KG1 (cell line): Measurements from ENCODE around the gene MAN2B1.
"Not testable (repeated sequence)": the region's sequence is repeated elsewhere in the genome, so short reads cannot be mapped to it uniquely, and the experiment has no call there.

ENCODE experiments used
- DNase-seq: peaks from one replicate; lab custom pipeline; 2025; lab: John Stamatoyannopoulos, UW

The MAN2B1 gene

GRCh38 chr19:12666265-12667048 is at the start of gene MAN2B1, which contains the start of gene WDR83:
Gene MAN2B1 (minus strand): TSS chr19:12666742. CDS start chr19:12666701, 41 bp downstream.
Gene WDR83 (plus strand): TSS chr19:12666807. CDS start chr19:12669791, 2,984 bp downstream.
- DNase-seq, result peak; percentile 46

GRCh38 chr19:12715929-12716328 is 49.4 kb upstream of the MAN2B1 start:
- no peak for DNase-seq

GRCh38 chr19:12715102-12715501 is 48.6 kb upstream of the MAN2B1 start:
- DNase-seq, result no peak

- not testable (repeated sequence) for DNase-seq
These were observed 46.8 kb upstream of the MAN2B1 start for GRCh38 chr19:12713304-12713703.

- DNase-seq, result not testable (repeated sequence)
These were observed 45.5 kb upstream of the MAN2B1 start for GRCh38 chr19:12712077-12712476.

DNA sequence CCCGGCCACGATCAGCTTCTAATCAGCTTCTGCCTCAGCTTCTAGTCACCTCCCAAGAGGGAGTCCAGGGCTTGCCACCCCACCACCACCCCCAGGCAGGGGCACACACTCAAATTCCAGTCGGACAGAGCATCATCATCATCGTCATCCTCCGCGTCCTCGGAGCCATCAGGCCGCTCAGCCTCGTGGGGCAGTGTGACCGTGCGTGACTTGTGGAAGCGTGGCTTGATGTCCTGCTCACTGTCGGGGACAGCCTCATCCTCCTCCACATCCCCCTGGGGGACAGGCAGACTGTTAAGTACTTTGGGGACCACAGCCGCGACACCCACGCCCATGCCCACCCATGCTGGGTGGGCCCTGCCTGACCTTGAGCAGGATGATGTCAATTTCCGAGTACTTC is 44.6 kb upstream of the MAN2B1 start:
- DNase-seq, result no peak

- DNase-seq, result no peak
These were observed 42.1 kb upstream of the MAN2B1 start for GRCh38 chr19:12708641-12709040.

- DNase-seq, result no peak
These were observed 39.8 kb upstream of the MAN2B1 start for GRCh38 chr19:12706332-12706718.

DNA sequence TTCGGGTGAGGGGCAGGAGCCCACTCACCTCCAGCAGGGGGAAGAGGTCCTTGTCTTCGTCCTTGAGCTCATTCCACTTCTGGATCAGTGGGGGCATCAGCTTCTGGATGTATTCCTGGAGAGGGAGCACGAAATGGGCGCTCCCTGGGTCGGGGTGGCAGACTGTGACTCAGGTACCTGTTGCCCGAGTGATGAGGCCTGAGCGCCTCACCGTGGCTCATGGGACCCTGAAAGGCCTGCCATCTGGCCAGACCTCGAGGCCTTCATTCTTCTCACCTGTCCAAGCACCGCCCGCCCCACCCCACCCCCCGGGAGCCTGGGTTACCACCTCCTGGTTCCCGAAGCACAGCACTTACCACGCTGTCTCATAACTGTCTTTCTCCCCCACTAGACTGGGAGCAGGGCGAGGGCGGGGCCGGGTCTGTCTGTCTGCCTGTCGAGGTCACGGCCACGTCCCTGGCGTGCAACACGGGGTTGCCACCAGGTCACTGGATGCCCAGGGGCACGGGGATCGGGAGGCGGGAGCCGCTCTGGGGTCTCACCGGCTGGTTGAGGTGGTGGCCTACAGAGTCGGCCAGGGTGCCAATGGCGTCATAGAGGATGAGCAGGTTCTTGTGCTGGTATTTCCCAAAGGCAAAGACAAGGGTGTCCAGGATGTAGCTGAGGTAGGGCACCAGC is 39.3 kb upstream of the MAN2B1 start:
- DNase-seq, result no peak

DNA sequence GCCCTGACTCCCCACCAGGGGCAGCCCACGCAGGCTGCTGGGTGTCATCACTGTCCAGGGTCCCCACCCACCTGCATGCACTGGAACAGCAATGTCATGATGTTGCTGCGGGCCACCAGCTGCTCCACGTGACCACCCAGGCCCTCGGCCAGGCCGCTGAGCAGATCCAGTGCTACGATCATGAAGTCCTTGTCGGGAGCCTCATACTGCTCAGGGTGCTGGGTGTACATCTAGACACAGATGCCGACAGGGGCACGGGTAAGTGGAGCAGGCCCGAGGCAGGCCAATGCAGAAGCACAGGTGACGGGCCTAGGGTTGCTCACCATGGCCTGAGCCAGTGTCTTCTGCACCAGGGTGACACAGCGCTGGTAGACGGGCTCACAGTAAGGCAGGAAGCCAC is 38.6 kb upstream of the MAN2B1 start:
- no peak for DNase-seq

GRCh38 chr19:12703046-12703445 is 36.5 kb upstream of the MAN2B1 start:
- no peak for DNase-seq

DNA sequence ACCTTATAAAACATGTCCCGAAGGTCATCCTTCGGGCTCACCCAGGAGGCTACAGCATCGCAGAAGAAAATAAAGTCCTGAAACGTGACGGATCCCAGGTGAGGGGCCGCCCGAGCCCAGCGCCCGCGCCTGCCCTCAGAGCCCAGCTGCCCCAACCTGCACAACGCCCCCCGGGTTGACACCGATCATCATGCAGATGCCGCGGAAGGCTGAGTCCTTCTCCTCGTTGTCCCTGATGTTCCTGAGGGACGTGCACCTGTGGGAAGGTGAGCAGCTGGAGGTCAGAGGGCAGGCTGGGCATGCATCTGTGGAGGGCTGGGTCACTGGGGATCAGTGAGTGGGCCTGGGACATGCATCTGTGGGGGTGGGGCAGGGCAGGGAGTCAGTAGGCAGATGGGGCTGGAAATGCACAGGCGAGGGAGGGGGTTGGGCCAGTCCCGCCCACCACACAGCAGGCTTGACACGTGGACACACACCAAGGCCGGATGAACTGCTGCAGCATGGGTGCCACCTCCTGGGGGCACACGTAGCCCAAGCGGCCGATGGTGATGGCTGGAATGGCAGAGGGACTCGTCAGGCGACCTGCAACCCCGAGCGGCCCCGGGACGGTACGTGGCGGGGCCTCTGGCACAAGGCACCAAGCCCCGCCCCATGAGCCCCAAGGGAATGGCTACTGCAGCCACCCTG is 35.2 kb upstream of the MAN2B1 start:
- DNase-seq, result no peak

DNA sequence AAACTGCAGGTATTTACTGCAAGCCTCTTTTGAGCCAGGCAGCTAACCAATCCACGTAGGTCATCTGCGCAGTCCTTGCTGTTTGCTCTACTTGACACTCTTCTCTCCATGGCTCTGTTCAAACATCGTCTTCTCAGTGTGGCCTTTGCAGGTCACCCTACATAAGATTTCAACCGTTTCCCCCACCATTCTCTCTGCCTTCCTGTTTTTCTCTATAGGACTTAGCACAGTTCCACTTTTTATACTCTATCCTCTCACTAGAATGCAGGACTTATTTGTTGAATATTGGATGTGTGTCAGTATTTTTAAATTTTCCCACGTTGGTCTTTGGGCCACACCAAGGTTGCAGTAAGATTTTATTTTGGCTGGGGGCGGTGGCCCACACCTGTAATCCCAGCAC is 31.6 kb upstream of the MAN2B1 start:
- no peak for DNase-seq

- not testable (repeated sequence) for DNase-seq
These were observed 30.9 kb upstream of the MAN2B1 start for GRCh38 chr19:12697425-12697824.

GRCh38 chr19:12696366-12697335 is 30.1 kb upstream of the MAN2B1 start, which contains the start of gene FBXW9:
Gene FBXW9 (minus strand): TSS chr19:12696631. CDS start chr19:12696581, 50 bp downstream.
- peak; percentile 97 for DNase-seq

- DNase-seq, result no peak
These were observed 29.4 kb upstream of the MAN2B1 start for GRCh38 chr19:12695997-12696365.

- DNase-seq, result no peak
These were observed 29.0 kb upstream of the MAN2B1 start for GRCh38 chr19:12695514-12695913.

- DNase-seq, result no peak
These were observed 28.6 kb upstream of the MAN2B1 start for GRCh38 chr19:12695096-12695495.

- no peak for DNase-seq
These were observed 28.1 kb upstream of the MAN2B1 start for GRCh38 chr19:12694641-12695040.

DNA sequence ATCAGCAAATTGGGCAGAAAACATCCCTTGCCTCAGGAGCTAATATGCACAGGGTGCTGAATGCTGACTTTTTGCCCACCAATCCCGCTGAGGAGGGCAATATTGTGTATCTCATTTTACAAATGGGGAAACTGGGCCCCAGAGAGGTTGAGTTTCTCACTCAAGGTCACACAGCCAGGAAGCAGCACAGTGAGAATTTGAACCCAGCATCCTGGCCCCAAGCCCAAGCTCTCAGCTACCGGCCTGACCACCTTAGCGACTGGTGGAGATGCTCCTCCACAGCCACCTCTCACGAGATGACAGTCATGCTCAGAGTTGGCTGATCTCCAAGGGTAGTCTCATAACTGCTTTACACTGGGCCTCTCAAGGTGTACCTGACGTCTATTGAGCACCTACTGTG is 26.4 kb upstream of the MAN2B1 start:
- no peak for DNase-seq

DNA sequence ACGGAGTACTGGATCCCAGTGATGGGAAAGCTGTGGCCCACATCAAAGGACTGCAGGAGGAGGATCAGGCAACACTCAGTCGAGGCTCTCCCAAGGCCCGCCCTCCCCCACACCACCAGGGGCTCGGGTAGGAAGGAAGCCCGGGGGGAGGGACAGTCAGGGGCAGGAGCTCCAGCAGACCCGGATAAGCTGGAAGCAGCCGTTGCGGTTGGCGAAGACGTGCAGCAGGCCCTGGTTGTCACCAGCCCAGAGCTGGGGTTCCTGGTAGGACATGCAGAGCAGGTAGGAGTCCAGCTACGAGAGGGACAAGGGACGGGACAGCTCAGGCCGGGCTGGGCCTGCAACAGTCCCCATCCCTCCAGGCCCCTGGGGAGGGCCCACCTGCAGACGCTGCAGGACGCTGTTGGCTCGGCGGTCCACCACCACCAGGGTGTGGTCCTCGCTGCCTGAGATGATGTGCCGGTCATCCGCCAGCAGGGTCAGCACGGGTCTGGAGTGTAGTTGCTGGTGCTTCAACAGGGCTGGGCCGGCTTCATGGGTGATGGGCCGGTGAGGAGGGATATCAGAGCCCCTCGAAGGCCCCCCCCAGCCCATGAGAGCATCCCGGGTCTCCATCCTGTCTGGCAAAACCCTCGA is 23.2 kb upstream of the MAN2B1 start:
- DNase-seq, result peak; percentile 35
